GM23338 (cell line): ENCODE measurements around the gene CTDP1. TPM values are rescaled to one million over a fixed set of nuclear protein-coding genes. Genes with fewer than 3 reads are reported as not detected.

Experiments used
- ATAC-seq: fragments of 200-7000 bp; cut with Tn5 transposase; 3 replicates; pipeline ENCODE4 v1.9.1; 2020
- DNase-seq: peaks from one replicate; pipeline ENCODE4 v3.0.0-alpha.2; 2015; ENCODE audit warnings: low spot score
- H2AFZ ChIP-seq: fragments of 200-600 bp; sonication (generic); 2 replicates; pipeline ENCODE4 v1.8.0; 2016; ENCODE audit warnings: antibody characterized with exemption, mild to moderate bottlenecking, moderate library complexity
- H3F3A ChIP-seq: fragments of 200-600 bp; sonication (generic); replicated peaks from 2 replicates; pipeline ENCODE4 v1.8.0; 2017; ENCODE audit warnings: antibody characterized with exemption, mixed run types, low read depth
- H3K27ac ChIP-seq: fragments of 200-600 bp; sonication (generic); 2 replicates; pipeline ENCODE4 v1.6.1; 2016; ENCODE audit warnings: low read depth
- H3K27me3 ChIP-seq: fragments of 200-600 bp; sonication (generic); 2 replicates; pipeline ENCODE4 v1.8.0; 2016; ENCODE audit warnings: mild to moderate bottlenecking, mixed run types, moderate library complexity; ENCODE audit not compliant: insufficient read depth
- H3K36me3 ChIP-seq: fragments of 200-600 bp; sonication (generic); 2 replicates; pipeline ENCODE4 v1.8.0; 2016; ENCODE audit warnings: mild to moderate bottlenecking; ENCODE audit not compliant: insufficient read depth
- H3K4me1 ChIP-seq: fragments of 200-600 bp; sonication (generic); 2 replicates; pipeline ENCODE4 v1.8.0; 2016; ENCODE audit warnings: mild to moderate bottlenecking, moderate library complexity; ENCODE audit not compliant: insufficient read depth
- H3K4me2 ChIP-seq: fragments of 200-600 bp; sonication (generic); 2 replicates; pipeline ENCODE4 v1.7.1; 2017; ENCODE audit warnings: mixed run types
- H3K4me3 ChIP-seq: fragments of 200-600 bp; sonication (generic); 2 replicates; pipeline ENCODE4 v1.6.1; 2016; ENCODE audit warnings: mixed run types
- H3K79me2 ChIP-seq: fragments of 200-600 bp; sonication (generic); replicated peaks from 2 replicates; pipeline ENCODE4 v1.8.0; 2017; ENCODE audit warnings: mild to moderate bottlenecking; ENCODE audit not compliant: insufficient read depth
- H3K9me2 ChIP-seq: fragments of 200-600 bp; sonication (generic); 2 replicates; pipeline ENCODE4 v1.8.0; 2017; ENCODE audit not compliant: insufficient read depth
- H4K20me1 ChIP-seq: fragments of 200-600 bp; sonication (generic); replicated peaks from 2 replicates; pipeline ENCODE4 v1.8.0; 2017; ENCODE audit warnings: mild to moderate bottlenecking; ENCODE audit not compliant: insufficient read depth
- H3K27ac Mint-ChIP-seq: 2 replicates; pipeline ENCODE4 v1.8.0; 2020; ENCODE audit warnings: inconsistent platforms, mild to moderate bottlenecking, moderate library complexity, mixed read lengths
- H3K27me3 Mint-ChIP-seq: 3 replicates; pipeline ENCODE4 v1.8.0; 2022; ENCODE audit warnings: low read depth, mild to moderate bottlenecking, moderate library complexity, mixed read lengths, inconsistent platforms; ENCODE audit not compliant: insufficient read depth, poor library complexity
- H3K36me3 Mint-ChIP-seq: 3 replicates; pipeline ENCODE4 v1.8.0; 2021; ENCODE audit warnings: low read depth, mild to moderate bottlenecking, inconsistent platforms, moderate library complexity, mixed read lengths
- H3K4me1 Mint-ChIP-seq: 3 replicates; pipeline ENCODE4 v1.8.0; 2020; ENCODE audit warnings: mild to moderate bottlenecking, inconsistent platforms, mixed read lengths
- H3K4me3 Mint-ChIP-seq: 3 replicates; pipeline ENCODE4 v1.8.0; 2021; ENCODE audit warnings: moderate library complexity, mild to moderate bottlenecking, inconsistent platforms, mixed read lengths
- H3K9me3 Mint-ChIP-seq: 3 replicates; pipeline ENCODE4 v1.8.0; 2020; ENCODE audit warnings: moderate library complexity, mild to moderate bottlenecking, inconsistent platforms, mixed read lengths
- CREB1 ChIP-seq: fragments of 250-450 bp; sonication (Bioruptor Pico); IDR thresholded peaks from 2 replicates; pipeline ENCODE4 v1.5.0; 2020; ENCODE audit warnings: low read depth, mild to moderate bottlenecking, moderate library complexity
- EZH2 ChIP-seq: fragments of 200-600 bp; sonication (generic); IDR thresholded peaks from one replicate; pipeline ENCODE4 v1.8.0; 2017; ENCODE audit warnings: antibody characterized with exemption, mild to moderate bottlenecking, low read depth; ENCODE audit not compliant: unreplicated experiment
- EZH2phosphoT487 ChIP-seq: fragments of 200-600 bp; sonication (generic); IDR thresholded peaks from one replicate; pipeline ENCODE4 v1.8.1; 2018; ENCODE audit warnings: antibody characterized with exemption; ENCODE audit not compliant: unreplicated experiment
- JUNB ChIP-seq: IDR thresholded peaks from one replicate; pipeline ENCODE4 v1.6.1; 2016; ENCODE audit warnings: antibody characterized with exemption; ENCODE audit not compliant: unreplicated experiment
- NANOG ChIP-seq: IDR thresholded peaks from 2 replicates; pipeline ENCODE4 v1.6.1; 2016; ENCODE audit warnings: antibody characterized with exemption, borderline replicate concordance
- POLR2AphosphoS5 ChIP-seq: IDR thresholded peaks from 2 replicates; pipeline ENCODE4 v1.6.1; 2016; ENCODE audit warnings: antibody characterized with exemption, low read depth
- STAT1 ChIP-seq: IDR thresholded peaks from one replicate; pipeline ENCODE4 v1.6.1; 2016; ENCODE audit warnings: antibody characterized with exemption; ENCODE audit not compliant: unreplicated experiment
- ZNF114 ChIP-seq: fragments of 250-450 bp; sonication (Bioruptor Pico); IDR thresholded peaks from 2 replicates; pipeline ENCODE4 v1.5.0; 2020; ENCODE audit warnings: mild to moderate bottlenecking, moderate library complexity
- ZNF331 ChIP-seq: fragments of 250-450 bp; sonication (Bioruptor Pico); IDR thresholded peaks from 2 replicates; pipeline ENCODE4 v1.5.0; 2020; ENCODE audit warnings: low read depth, mild to moderate bottlenecking, moderate library complexity
- ZNF462 ChIP-seq: fragments of 250-450 bp; sonication (Bioruptor Pico); IDR thresholded peaks from 2 replicates; pipeline ENCODE4 v1.5.0; 2020; ENCODE audit warnings: mild to moderate bottlenecking, moderate library complexity
- polyA plus RNA-seq: library from polyadenylated mRNA; unstranded; fragments of >200 nt; fragmentation: Nextera tagmentation; extraction: Ambion mirVana; gene quantifications from 2 replicates; pipeline ENCODE4 v1.2.1, GENCODE V29; 2016
- total RNA-seq: library from RNA; depleted of rRNA; stranded (reverse); fragments of >200 nt; shearing (Covaris generic); gene quantifications from 2 replicates; pipeline ENCODE4 v1.2.3, GENCODE V29; 2014
- TF ChIP-seq, protein P1 (sequence below): IDR thresholded peaks from one replicate; pipeline ENCODE4 v1.6.1; 2018; ENCODE audit warnings: antibody characterized with exemption; ENCODE audit not compliant: unreplicated experiment
- TF ChIP-seq, protein P2 (sequence below), 2 experiments: fragments of 200-600 bp in 1 of 2; sonication (generic) in 1 of 2; conservative IDR thresholded peaks; 2 replicates each; pipeline versions ENCODE4 v1.5.1 to v1.6.1; 2016 to 2017; ENCODE audit warnings: antibody characterized with exemption in 2 of 2, low read depth in 2 of 2, mild to moderate bottlenecking in 2 of 2, moderate library complexity in 1 of 2
- TF ChIP-seq, protein P3 (sequence below): IDR thresholded peaks from 2 replicates; pipeline ENCODE4 v1.6.1; 2016; ENCODE audit warnings: antibody characterized with exemption

Gene CTDP1
- total and polyA plus RNA-seq, 2 experiments from 2014 or later = 9.4 to 51.6 TPM

DNA sequence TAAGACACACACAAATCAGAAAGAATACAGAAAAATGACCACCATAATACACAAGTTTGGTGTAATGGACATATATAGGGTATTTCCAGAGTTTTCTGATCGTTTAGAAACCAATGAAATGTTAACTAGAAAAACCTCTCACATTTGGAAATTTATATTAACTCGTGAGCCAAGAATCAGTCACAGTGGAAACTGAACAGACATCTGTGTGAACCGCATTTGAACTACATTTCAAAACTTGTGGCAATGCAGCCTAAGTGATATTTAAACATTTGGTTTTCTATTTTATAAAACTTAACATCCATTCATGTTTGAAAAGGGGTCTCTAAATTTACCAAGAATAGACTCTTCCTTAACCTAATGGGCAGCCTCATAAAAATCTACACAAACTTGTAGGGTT lies 89.1 kb downstream of the CTDP1 start:
- Histone ChIP-seq H3K9me2 (no peaks in the 10 kb centered on the region), H4K20me1 (no peaks in the 10 kb centered on the region), H3K27ac (no peak overlapping the region), H3K4me2 (no peak overlapping the region), H3K4me1 (no peaks in the 10 kb centered on the region), H3F3A (no peaks in the 10 kb centered on the region), H3K27me3 (no peaks in the 10 kb centered on the region), H2AFZ (no peak overlapping the region), H3K4me3 (no peak overlapping the region), H3K79me2 (no peaks in the 10 kb centered on the region), H3K36me3 (no peaks in the 10 kb centered on the region)
- Mint-ChIP-seq H3K27ac (no peak overlapping the region), H3K36me3 (peaks cover 9% of the 10 kb centered on the region), H3K27me3 (peaks cover 9% of the 10 kb centered on the region), H3K4me1 (no peaks in the 10 kb centered on the region; the same call in 2 of the 3 replicates), H3K4me3 (no peak overlapping the region), H3K9me3 (peaks cover 28% of the 10 kb centered on the region)
- TF ChIP-seq JUNB (no peak), ZNF462 (CRISPR knock-in tag) (no peak), NANOG (no peak), EZH2 (no peak), POLR2AphosphoS5 (no peak), CREB1 (CRISPR knock-in tag) (no peak), ZNF114 (CRISPR knock-in tag) (no peak), ZNF331 (CRISPR knock-in tag) (no peak), STAT1 (no peak), EZH2phosphoT487 (no peak)
- TF ChIP-seq, protein P1, sequence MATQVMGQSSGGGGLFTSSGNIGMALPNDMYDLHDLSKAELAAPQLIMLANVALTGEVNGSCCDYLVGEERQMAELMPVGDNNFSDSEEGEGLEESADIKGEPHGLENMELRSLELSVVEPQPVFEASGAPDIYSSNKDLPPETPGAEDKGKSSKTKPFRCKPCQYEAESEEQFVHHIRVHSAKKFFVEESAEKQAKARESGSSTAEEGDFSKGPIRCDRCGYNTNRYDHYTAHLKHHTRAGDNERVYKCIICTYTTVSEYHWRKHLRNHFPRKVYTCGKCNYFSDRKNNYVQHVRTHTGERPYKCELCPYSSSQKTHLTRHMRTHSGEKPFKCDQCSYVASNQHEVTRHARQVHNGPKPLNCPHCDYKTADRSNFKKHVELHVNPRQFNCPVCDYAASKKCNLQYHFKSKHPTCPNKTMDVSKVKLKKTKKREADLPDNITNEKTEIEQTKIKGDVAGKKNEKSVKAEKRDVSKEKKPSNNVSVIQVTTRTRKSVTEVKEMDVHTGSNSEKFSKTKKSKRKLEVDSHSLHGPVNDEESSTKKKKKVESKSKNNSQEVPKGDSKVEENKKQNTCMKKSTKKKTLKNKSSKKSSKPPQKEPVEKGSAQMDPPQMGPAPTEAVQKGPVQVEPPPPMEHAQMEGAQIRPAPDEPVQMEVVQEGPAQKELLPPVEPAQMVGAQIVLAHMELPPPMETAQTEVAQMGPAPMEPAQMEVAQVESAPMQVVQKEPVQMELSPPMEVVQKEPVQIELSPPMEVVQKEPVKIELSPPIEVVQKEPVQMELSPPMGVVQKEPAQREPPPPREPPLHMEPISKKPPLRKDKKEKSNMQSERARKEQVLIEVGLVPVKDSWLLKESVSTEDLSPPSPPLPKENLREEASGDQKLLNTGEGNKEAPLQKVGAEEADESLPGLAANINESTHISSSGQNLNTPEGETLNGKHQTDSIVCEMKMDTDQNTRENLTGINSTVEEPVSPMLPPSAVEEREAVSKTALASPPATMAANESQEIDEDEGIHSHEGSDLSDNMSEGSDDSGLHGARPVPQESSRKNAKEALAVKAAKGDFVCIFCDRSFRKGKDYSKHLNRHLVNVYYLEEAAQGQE = no peak
- TF ChIP-seq, protein P2, sequence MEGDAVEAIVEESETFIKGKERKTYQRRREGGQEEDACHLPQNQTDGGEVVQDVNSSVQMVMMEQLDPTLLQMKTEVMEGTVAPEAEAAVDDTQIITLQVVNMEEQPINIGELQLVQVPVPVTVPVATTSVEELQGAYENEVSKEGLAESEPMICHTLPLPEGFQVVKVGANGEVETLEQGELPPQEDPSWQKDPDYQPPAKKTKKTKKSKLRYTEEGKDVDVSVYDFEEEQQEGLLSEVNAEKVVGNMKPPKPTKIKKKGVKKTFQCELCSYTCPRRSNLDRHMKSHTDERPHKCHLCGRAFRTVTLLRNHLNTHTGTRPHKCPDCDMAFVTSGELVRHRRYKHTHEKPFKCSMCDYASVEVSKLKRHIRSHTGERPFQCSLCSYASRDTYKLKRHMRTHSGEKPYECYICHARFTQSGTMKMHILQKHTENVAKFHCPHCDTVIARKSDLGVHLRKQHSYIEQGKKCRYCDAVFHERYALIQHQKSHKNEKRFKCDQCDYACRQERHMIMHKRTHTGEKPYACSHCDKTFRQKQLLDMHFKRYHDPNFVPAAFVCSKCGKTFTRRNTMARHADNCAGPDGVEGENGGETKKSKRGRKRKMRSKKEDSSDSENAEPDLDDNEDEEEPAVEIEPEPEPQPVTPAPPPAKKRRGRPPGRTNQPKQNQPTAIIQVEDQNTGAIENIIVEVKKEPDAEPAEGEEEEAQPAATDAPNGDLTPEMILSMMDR (conservative IDR thresholded peaks at IDR 0.05; ENCODE audit: low read depth in 2 of 2) = no peak
- TF ChIP-seq, protein P3, sequence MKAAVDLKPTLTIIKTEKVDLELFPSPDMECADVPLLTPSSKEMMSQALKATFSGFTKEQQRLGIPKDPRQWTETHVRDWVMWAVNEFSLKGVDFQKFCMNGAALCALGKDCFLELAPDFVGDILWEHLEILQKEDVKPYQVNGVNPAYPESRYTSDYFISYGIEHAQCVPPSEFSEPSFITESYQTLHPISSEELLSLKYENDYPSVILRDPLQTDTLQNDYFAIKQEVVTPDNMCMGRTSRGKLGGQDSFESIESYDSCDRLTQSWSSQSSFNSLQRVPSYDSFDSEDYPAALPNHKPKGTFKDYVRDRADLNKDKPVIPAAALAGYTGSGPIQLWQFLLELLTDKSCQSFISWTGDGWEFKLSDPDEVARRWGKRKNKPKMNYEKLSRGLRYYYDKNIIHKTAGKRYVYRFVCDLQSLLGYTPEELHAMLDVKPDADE = no peak
- no peak for ATAC-seq
- DNase-seq = no peak
